Activated T-helper 17 cell treated with anti-CD3 and anti-CD28 coated beads, Interleukin-2, amount 50 U/mL, for 72 hours (primary cell): ENCODE data around the gene LIG4. TPM values are rescaled to one million over a fixed set of nuclear protein-coding genes. Genes with fewer than 3 reads are reported as not detected.
A peak's percentile ranks its signal among the peaks of the same experiment; 100 is the strongest.
"Not testable (repeated sequence)": the region's sequence is repeated elsewhere in the genome, so short reads cannot be mapped to it uniquely, and the experiment has no call there.

Experiments
- ATAC-seq: fragments of 150-1000 bp; cut with Tn5 transposase; replicated peaks from 2 replicates; pipeline ENCODE4 v1.10.0; 2021; ENCODE audit warnings: mild to moderate bottlenecking, moderate library complexity
- H3K27ac Mint-ChIP-seq: one replicate; pipeline ENCODE4 v1.8.0; 2022; ENCODE audit warnings: mixed read lengths
- H3K27me3 Mint-ChIP-seq: one replicate; pipeline ENCODE4 v1.8.0; 2022; ENCODE audit warnings: mixed read lengths
- H3K36me3 Mint-ChIP-seq: one replicate; pipeline ENCODE4 v1.8.0; 2022; ENCODE audit warnings: low read depth, mild to moderate bottlenecking, mixed read lengths
- H3K4me1 Mint-ChIP-seq: one replicate; pipeline ENCODE4 v1.8.0; 2022; ENCODE audit warnings: mixed read lengths
- H3K4me3 Mint-ChIP-seq: one replicate; pipeline ENCODE4 v1.8.0; 2022; ENCODE audit warnings: mild to moderate bottlenecking, mixed read lengths
- H3K9me3 Mint-ChIP-seq: one replicate; pipeline ENCODE4 v1.8.0; 2022; ENCODE audit warnings: mixed read lengths
- total RNA-seq, 2 donors: library from RNA; stranded (reverse); gene quantifications; one replicate each; pipeline ENCODE4 v1.2.3, GENCODE V29; 2022

Gene LIG4
- 1 to 10 TPM; 5.1 to 7.5 TPM for total RNA-seq

DNA sequence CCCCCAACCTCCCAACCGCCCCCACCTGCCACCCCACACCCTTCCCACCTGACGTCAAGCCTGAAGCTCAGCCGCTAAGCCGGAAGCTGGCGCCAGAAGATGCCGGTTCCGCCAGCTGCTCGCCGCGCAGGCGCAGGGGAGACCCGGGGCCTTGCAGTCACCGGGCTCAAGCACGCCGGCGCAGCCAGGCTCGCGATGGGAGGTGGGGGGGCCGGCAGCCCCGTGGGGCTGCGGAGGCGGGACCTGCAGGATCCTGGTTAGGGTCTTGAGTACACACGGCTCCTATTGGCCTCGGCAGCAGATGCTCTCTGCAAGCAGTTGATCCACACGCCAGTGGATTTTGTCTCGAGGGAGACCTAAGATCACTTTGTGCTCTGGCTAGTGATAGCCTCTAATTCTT lies at the start of gene LIG4:
Gene LIG4, minus strand, starts transcription at position 101 of the 400 bp plus-strand sequence. CDS start 4,268 bp downstream, outside the sequence.
- Mint-ChIP-seq H3K36me3 (peaks cover 22% of the 10 kb centered on the region), H3K4me1 (peaks cover 16% of the 10 kb centered on the region), H3K27ac (peak within 1 kb of the TSS; percentile 55), H3K4me3 (peak within 1 kb of the TSS; percentile 94), H3K9me3 (no peaks in the 10 kb centered on the region), H3K27me3 (no peaks in the 10 kb centered on the region)
- ATAC-seq, result peak; percentile 74

DNA sequence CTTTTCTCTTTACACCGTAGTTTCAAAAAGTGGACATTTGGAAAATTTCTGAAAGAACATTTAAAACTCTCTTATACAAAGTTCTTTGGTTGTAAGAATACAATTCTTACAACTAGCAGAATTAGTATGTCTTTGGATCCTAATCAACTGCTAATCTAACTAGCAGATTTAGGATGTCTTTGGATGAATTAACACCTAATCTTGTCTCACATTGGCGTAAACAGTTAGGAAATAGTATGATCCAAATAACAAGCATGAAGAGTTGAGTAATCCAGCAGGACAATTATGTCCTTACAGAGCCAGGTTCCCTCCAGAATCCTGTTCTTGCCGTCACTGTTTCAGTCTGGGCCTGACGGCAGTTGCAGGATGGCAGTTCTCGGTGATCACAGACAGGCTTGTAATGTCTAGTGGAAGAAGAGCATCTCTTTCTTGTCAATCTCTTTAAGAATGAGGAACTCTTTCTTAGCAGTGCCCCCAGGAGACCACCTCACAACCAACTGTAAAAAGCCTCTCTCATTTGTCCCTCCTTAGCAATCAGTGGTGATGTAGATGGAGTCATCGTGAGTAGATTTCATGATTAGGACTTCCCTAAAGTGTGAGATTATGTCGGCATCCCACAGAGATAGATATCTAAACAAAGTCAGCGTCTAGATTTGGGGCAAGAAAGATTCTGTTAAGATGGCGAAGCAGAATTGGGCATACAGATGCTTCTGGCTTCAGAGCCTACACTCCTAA lies 48.5 kb upstream of the LIG4 start:
- no peak overlapping the region for H3K27ac Mint-ChIP-seq
- no peaks in the 10 kb centered on the region for H3K27me3 Mint-ChIP-seq
- H3K36me3 Mint-ChIP-seq, result no peaks in the 10 kb centered on the region
- no peaks in the 10 kb centered on the region for H3K4me1 Mint-ChIP-seq
- no peaks in the 10 kb centered on the region for H3K9me3 Mint-ChIP-seq
- no peak overlapping the region for H3K4me3 Mint-ChIP-seq
- no peak for ATAC-seq

- no peak overlapping the region for H3K27ac Mint-ChIP-seq
- H3K27me3 Mint-ChIP-seq, result no peaks in the 10 kb centered on the region
- ATAC-seq, result no peak
- no peak overlapping the region for H3K4me3 Mint-ChIP-seq
- H3K9me3 Mint-ChIP-seq, result no peaks in the 10 kb centered on the region
- H3K4me1 Mint-ChIP-seq, result no peaks in the 10 kb centered on the region
- H3K36me3 Mint-ChIP-seq, result no peaks in the 10 kb centered on the region
Measured at GRCh38 chr13:108257248-108257647, 41.9 kb upstream of the LIG4 start.

GRCh38 chr13:108249150-108249549 lies 33.8 kb upstream of the LIG4 start:
- H3K4me3 Mint-ChIP-seq, result no peak overlapping the region
- no peaks in the 10 kb centered on the region for H3K27me3 Mint-ChIP-seq
- H3K9me3 Mint-ChIP-seq, result peaks cover 21% of the 10 kb centered on the region
- no peak overlapping the region for H3K27ac Mint-ChIP-seq
- no peak for ATAC-seq
- no peaks in the 10 kb centered on the region for H3K36me3 Mint-ChIP-seq
- H3K4me1 Mint-ChIP-seq, result no peaks in the 10 kb centered on the region

DNA sequence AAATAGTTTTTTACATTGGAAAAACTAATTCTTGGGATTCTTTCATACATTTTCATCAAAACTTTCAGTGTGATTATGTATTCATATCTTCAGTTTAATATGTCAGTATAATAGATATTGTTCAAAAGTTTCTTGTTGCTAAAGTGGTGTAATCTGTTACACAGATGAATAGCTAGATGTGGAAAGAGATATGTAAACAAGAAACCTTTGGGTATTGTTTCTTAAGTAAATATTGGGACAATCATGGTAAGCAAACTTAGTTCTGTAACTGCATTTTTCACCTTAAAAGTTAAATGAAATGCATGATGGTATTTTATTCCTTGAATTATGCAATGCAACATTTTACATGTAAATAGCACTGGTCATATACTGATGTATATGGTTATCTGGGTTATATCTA lies 15.0 kb upstream of the LIG4 start:
- H3K36me3 Mint-ChIP-seq, result peaks cover 30% of the 10 kb centered on the region
- H3K4me3 Mint-ChIP-seq, result no peak overlapping the region
- H3K9me3 Mint-ChIP-seq, result no peaks in the 10 kb centered on the region
- H3K27me3 Mint-ChIP-seq, result no peaks in the 10 kb centered on the region
- peaks cover 17% of the 10 kb centered on the region for H3K4me1 Mint-ChIP-seq
- no peak for ATAC-seq
- H3K27ac Mint-ChIP-seq, result no peak overlapping the region

DNA sequence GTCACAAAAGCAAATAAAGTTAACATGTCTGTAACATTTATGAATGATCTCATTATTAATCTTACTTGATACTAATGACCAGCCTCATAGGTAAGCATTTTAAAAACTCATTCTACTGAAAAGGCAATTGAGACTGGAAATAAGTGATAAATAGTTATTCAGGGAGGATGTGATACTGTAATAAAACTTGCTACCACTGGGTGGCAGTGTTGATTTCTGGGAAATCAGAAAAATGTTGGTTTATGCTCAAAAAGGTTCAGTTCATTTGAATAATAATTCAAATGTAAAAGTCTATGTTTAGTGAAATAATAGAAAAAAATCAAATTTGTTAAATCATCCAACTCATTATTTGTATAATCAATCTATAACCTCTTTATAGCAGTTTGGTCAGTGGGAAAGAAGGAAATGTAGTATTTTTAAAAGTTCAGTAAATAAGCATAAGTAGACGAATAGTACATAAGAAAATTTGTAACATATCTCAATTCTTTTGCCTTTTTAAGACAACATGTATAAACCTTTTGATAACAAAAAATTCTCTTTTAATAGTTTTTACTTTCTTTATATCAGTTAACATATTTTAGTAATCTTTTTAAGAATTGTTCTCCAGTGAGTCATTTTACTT lies 12.4 kb upstream of the LIG4 start:
- no peak for ATAC-seq
- Mint-ChIP-seq H3K27me3 (no peaks in the 10 kb centered on the region), H3K9me3 (no peaks in the 10 kb centered on the region), H3K27ac (no peak overlapping the region), H3K4me3 (no peak overlapping the region), H3K36me3 (peaks cover 22% of the 10 kb centered on the region), H3K4me1 (peaks cover 30% of the 10 kb centered on the region)

- peak; percentile 45 for ATAC-seq
- Mint-ChIP-seq H3K4me1 (peaks cover 33% of the 10 kb centered on the region), H3K9me3 (no peaks in the 10 kb centered on the region), H3K27ac (peak overlapping the region; percentile 65), H3K4me3 (peak overlapping the region; percentile 38), H3K27me3 (no peaks in the 10 kb centered on the region), H3K36me3 (peaks cover 22% of the 10 kb centered on the region)
Measured at GRCh38 chr13:108226184-108226583, 10.8 kb upstream of the LIG4 start.

- Mint-ChIP-seq H3K4me1 (peaks cover 37% of the 10 kb centered on the region), H3K36me3 (peaks cover 15% of the 10 kb centered on the region), H3K27ac (peak overlapping the region; percentile 65), H3K27me3 (no peaks in the 10 kb centered on the region), H3K9me3 (no peaks in the 10 kb centered on the region), H3K4me3 (peak overlapping the region; percentile 38)
- peak; percentile 58 for ATAC-seq
Measured at GRCh38 chr13:108225440-108225839, 10.1 kb upstream of the LIG4 start.

GRCh38 chr13:108223687-108224503 lies 8.6 kb upstream of the LIG4 start:
- Mint-ChIP-seq H3K4me3 (no peak overlapping the region), H3K36me3 (no peaks in the 10 kb centered on the region), H3K9me3 (no peaks in the 10 kb centered on the region), H3K27ac (no peak overlapping the region), H3K4me1 (peaks cover 47% of the 10 kb centered on the region), H3K27me3 (no peaks in the 10 kb centered on the region)
- no peak for ATAC-seq

DNA sequence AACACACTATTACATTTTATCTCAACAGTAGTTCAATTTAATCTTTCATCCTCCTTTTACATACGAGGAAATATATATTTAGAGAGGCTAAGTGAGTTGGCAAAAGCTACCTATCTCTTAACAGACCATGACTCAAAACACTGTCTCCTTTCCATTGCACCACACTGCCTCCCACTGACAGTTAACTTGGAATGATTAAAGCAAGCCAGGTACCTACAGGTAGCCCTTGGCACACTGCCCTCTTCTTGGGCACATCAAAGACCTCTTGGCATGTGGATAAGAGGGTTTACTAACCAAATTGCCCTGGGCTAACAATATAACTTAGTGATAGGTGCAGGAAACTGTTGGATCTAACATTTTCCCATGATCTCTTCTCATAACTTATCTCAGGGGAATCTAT lies 4.7 kb upstream of the LIG4 start:
- Mint-ChIP-seq H3K27me3 (no peaks in the 10 kb centered on the region), H3K4me1 (peaks cover 32% of the 10 kb centered on the region)

GRCh38 chr13:108218044-108218974 lies 3.0 kb upstream of the LIG4 start, which contains the start of gene ABHD13:
TSS of gene ABHD13 (plus strand) at chr13:108218392. CDS start at chr13:108229219, 10,827 bp downstream.
- ATAC-seq, result peak; percentile 71

More for the DNA sequence above, 4.7 kb upstream of the LIG4 start:
- H3K36me3 Mint-ChIP-seq, result peaks cover 6% of the 10 kb centered on the region
- H3K9me3 Mint-ChIP-seq, result no peaks in the 10 kb centered on the region
- peak overlapping the region; percentile 94 for H3K4me3 Mint-ChIP-seq
- H3K27ac Mint-ChIP-seq, result peak overlapping the region; percentile 97
- peak; percentile 22 for ATAC-seq

DNA sequence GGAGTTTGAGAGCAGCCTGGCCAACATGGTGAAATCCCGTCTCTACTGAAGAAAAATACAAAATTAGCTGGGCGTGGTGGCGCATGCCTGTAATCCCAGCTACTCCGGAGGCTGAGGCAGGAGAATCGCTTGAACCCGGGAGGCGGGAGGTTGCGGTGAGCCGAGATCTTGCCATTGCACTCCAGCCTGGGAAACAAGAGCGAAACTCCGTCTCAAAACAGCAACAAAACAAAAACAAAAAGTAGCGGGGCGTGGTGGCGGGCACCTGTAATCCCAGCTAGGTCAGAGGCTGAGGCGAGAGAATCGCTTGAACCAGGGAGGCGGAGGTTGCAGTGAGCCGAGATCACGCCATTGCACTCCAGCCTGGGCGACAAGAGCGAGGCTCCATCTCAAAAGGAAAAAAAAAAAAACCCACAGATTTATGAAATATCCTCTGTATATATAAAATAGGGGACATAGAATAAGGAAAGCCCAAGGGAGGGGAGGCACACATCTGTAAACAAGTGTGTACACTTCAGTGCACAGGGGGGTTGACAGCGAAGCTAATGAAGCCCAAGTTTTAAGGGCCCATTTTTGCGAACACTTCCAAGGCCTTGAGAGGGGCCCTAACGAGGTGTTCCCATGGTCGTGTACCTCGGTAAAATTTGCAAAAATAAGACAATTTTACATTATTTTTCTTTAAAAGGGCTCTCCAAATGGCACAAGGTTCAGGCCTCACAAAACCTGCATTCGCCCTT lies 2.1 kb upstream of the LIG4 start:
- not testable (repeated sequence) for H3K36me3 Mint-ChIP-seq, ATAC-seq, H3K9me3 Mint-ChIP-seq, H3K27me3 Mint-ChIP-seq
- peaks cover 20% of the 10 kb centered on the region for H3K4me1 Mint-ChIP-seq
- H3K4me3 Mint-ChIP-seq, result peak overlapping the region; percentile 94
- H3K27ac Mint-ChIP-seq, result peak overlapping the region; percentile 97

More at GRCh38 chr13:108218044-108218974, 3.0 kb upstream of the LIG4 start, which contains the start of gene ABHD13:
- peak within 1 kb of the TSS; percentile 94 for H3K4me3 Mint-ChIP-seq
- H3K9me3 Mint-ChIP-seq, result no peaks in the 10 kb centered on the region
- H3K4me1 Mint-ChIP-seq, result peaks cover 25% of the 10 kb centered on the region
- H3K36me3 Mint-ChIP-seq, result peaks cover 6% of the 10 kb centered on the region
- peak within 1 kb of the TSS; percentile 97 for H3K27ac Mint-ChIP-seq
- H3K27me3 Mint-ChIP-seq, result no peaks in the 10 kb centered on the region
